ENCODE data around the gene GRIK2.

- no peak for TF ChIP-seq CTCF (IDR thresholded peaks at IDR 0.05)
- no peak for TF ChIP-seq POLR2A (IDR thresholded peaks at IDR 0.05)
- no peak for TF ChIP-seq POLR2AphosphoS5 (IDR thresholded peaks at IDR 0.05)
Observed at GRCh38 chr6:101605874-101606273, 212.4 kb downstream of the GRIK2 start.
